MM.1S (cell line): ENCODE results near the gene KRR1.

Source experiments
- DNase-seq: peaks from one replicate; pipeline ENCODE4 v3.0.0-alpha.2; 2015
- H2AFZ ChIP-seq: fragments of 300-600 bp; sonication (generic); 2 replicates; pipeline ENCODE4 v1.6.0; 2016; ENCODE audit warnings: antibody characterized with exemption, low read length
- H3F3A ChIP-seq: fragments of 300-600 bp; sonication (generic); 2 replicates; pipeline ENCODE4 v1.6.1; 2016; ENCODE audit warnings: mild to moderate bottlenecking, antibody characterized with exemption, low read length, moderate library complexity, mixed read lengths; ENCODE audit not compliant: insufficient read depth
- H3K27ac ChIP-seq: fragments of 300-600 bp; sonication (generic); 2 replicates; pipeline ENCODE4 v1.5.1; 2016; ENCODE audit warnings: mild to moderate bottlenecking, low read length
- H3K27me3 ChIP-seq: fragments of 300-600 bp; sonication (generic); replicated peaks from 2 replicates; pipeline ENCODE4 v1.6.0; 2016; ENCODE audit warnings: low read length; ENCODE audit not compliant: insufficient read depth
- H3K36me3 ChIP-seq: fragments of 300-600 bp; sonication (generic); replicated peaks from 2 replicates; pipeline ENCODE4 v1.6.1; 2016; ENCODE audit warnings: mild to moderate bottlenecking, low read length, mixed read lengths; ENCODE audit not compliant: insufficient read depth
- H3K4me1 ChIP-seq: fragments of 300-600 bp; sonication (generic); 2 replicates; pipeline ENCODE4 v1.6.1; 2016; ENCODE audit warnings: low read length, mixed read lengths
- H3K4me2 ChIP-seq: fragments of 300-600 bp; sonication (generic); 2 replicates; pipeline ENCODE4 v1.6.0; 2016; ENCODE audit warnings: low read depth, low read length
- H3K4me3 ChIP-seq: fragments of 300-600 bp; sonication (generic); 2 replicates; pipeline ENCODE4 v1.5.1; 2016; ENCODE audit warnings: low read length, mixed read lengths
- H3K79me2 ChIP-seq: fragments of 300-600 bp; sonication (generic); 2 replicates; pipeline ENCODE4 v1.6.1; 2016; ENCODE audit warnings: mixed run types, low read length, mixed read lengths
- H3K9ac ChIP-seq: fragments of 300-600 bp; sonication (generic); 2 replicates; pipeline ENCODE4 v1.6.1; 2016; ENCODE audit warnings: low read length, mixed read lengths
- H3K9me2 ChIP-seq: fragments of 300-600 bp; sonication (generic); replicated peaks from 2 replicates; pipeline ENCODE4 v1.6.1; 2016; ENCODE audit warnings: mild to moderate bottlenecking, low read length, mixed read lengths; ENCODE audit not compliant: insufficient read depth
- H3K9me3 ChIP-seq: fragments of 300-600 bp; sonication (generic); replicated peaks from 2 replicates; pipeline ENCODE4 v1.6.1; 2016; ENCODE audit warnings: mild to moderate bottlenecking, low read length, mixed read lengths; ENCODE audit not compliant: insufficient read depth
- H4K20me1 ChIP-seq: fragments of 300-600 bp; sonication (generic); 2 replicates; pipeline ENCODE4 v1.6.1; 2016; ENCODE audit warnings: mild to moderate bottlenecking, low read length, moderate library complexity, mixed read lengths; ENCODE audit not compliant: insufficient read depth
- EZH2 ChIP-seq: fragments of 300-600 bp; sonication (generic); optimal IDR thresholded peaks from 2 replicates; pipeline ENCODE3; 2017; ENCODE audit warnings: low read depth, mild to moderate bottlenecking, antibody characterized with exemption, low read length, mixed read lengths
- EZH2phosphoT487 ChIP-seq: fragments of 300-600 bp; sonication (generic); IDR thresholded peaks from 2 replicates; pipeline ENCODE4 v1.6.1; 2018; ENCODE audit warnings: antibody characterized with exemption, low read length
- TF ChIP-seq, protein P1 (sequence below): fragments of 300-600 bp; sonication (generic); IDR thresholded peaks from 2 replicates; pipeline ENCODE4 v1.5.1; 2016; ENCODE audit warnings: antibody characterized with exemption, low read length, mixed read lengths

KRR1 gene

DNA sequence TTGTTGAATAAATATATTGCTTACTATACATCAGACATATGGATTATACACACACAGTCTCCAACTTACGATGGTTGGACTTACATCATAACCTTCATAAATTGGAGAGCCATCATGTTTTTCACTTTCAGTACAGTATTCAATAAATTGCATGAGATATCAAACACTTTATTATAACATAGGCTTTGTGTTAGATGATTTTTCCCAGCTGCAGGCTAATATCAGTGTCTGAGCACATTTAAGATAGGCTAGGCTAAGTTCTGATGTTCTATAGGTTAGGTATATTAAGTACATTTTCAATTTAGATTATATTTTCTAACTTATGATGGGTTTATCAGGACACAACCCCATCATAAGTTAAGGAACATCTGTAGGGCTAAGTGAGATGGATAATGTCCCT, 17.9 kb upstream of the KRR1 start:
- Histone ChIP-seq H3K4me2 (no peak overlapping the region), H3K9me3 (no peaks in the 10 kb centered on the region), H2AFZ (no peak overlapping the region), H3K79me2 (no peaks in the 10 kb centered on the region), H4K20me1 (no peaks in the 10 kb centered on the region), H3F3A (peaks cover 9% of the 10 kb centered on the region), H3K9me2 (no peaks in the 10 kb centered on the region), H3K27ac (no peak overlapping the region), H3K36me3 (no peaks in the 10 kb centered on the region), H3K27me3 (no peaks in the 10 kb centered on the region), H3K4me1 (0 out of 2 replicates have a peak, but pooled peaks cover 3% of the 10 kb centered on the region), H3K9ac (no peak overlapping the region), H3K4me3 (no peak overlapping the region)
- DNase-seq = no peak
- TF ChIP-seq EZH2 = no peak
- TF ChIP-seq, protein P1, sequence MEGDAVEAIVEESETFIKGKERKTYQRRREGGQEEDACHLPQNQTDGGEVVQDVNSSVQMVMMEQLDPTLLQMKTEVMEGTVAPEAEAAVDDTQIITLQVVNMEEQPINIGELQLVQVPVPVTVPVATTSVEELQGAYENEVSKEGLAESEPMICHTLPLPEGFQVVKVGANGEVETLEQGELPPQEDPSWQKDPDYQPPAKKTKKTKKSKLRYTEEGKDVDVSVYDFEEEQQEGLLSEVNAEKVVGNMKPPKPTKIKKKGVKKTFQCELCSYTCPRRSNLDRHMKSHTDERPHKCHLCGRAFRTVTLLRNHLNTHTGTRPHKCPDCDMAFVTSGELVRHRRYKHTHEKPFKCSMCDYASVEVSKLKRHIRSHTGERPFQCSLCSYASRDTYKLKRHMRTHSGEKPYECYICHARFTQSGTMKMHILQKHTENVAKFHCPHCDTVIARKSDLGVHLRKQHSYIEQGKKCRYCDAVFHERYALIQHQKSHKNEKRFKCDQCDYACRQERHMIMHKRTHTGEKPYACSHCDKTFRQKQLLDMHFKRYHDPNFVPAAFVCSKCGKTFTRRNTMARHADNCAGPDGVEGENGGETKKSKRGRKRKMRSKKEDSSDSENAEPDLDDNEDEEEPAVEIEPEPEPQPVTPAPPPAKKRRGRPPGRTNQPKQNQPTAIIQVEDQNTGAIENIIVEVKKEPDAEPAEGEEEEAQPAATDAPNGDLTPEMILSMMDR = no peak
- TF ChIP-seq EZH2phosphoT487 = no peak

GRCh38 chr12:75528692-75529091, 17.3 kb upstream of the KRR1 start:
- Histone ChIP-seq H3K9me3 (no peaks in the 10 kb centered on the region), H3K27me3 (no peaks in the 10 kb centered on the region), H2AFZ (no peak overlapping the region), H3K27ac (no peak overlapping the region), H3K4me1 (0 out of 2 replicates have a peak, but pooled peaks cover 3% of the 10 kb centered on the region), H3F3A (peaks cover 9% of the 10 kb centered on the region), H3K79me2 (no peaks in the 10 kb centered on the region), H3K4me3 (no peak overlapping the region), H3K9ac (no peak overlapping the region), H3K4me2 (no peak overlapping the region), H4K20me1 (no peaks in the 10 kb centered on the region), H3K36me3 (no peaks in the 10 kb centered on the region), H3K9me2 (no peaks in the 10 kb centered on the region)
- no peak for DNase-seq
- TF ChIP-seq EZH2phosphoT487 (no peak), EZH2 (no peak)
- TF ChIP-seq, protein P1 = no peak

DNA sequence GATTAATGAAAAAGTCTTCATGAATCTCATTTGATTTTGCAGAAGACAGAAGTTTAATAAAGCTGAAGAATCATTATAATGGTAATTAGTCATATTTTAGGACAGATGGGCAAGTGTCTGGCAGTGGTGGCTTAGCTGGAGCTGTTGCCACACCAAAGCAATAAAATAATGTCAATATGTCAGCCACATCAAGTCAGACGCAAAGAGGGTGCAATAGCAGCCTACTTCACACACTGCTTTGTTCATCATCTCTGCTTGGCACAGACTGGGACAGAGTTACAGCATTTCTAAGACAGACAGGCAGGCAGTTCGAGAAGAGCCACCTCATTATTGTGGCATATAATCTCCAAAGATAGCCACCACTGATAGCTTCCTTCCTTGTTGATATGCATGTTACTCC, 16.9 kb upstream of the KRR1 start:
- Histone ChIP-seq H3K4me3 (no peak overlapping the region), H3K4me1 (0 out of 2 replicates have a peak, but pooled peaks cover 3% of the 10 kb centered on the region), H3K9ac (no peak overlapping the region), H3K9me3 (no peaks in the 10 kb centered on the region), H4K20me1 (no peaks in the 10 kb centered on the region), H3F3A (peaks cover 9% of the 10 kb centered on the region), H3K36me3 (no peaks in the 10 kb centered on the region), H2AFZ (no peak overlapping the region), H3K27ac (no peak overlapping the region), H3K4me2 (no peak overlapping the region), H3K9me2 (no peaks in the 10 kb centered on the region), H3K79me2 (no peaks in the 10 kb centered on the region), H3K27me3 (no peaks in the 10 kb centered on the region)
- no peak for DNase-seq
- TF ChIP-seq, protein P1 = no peak
